Measurements from ENCODE around the gene FAM193B. TPM values are rescaled to one million over a fixed set of nuclear protein-coding genes. Genes with fewer than 3 reads are reported as not detected.
A peak's percentile ranks its signal among the peaks of the same experiment; 100 is the strongest.

FAM193B gene
- total and polyA plus RNA-seq, 4 experiments from 2014 or later: 1.9 to 252 (median 120) TPM

GRCh38 chr5:177512736-177513380, 41.5 kb downstream of the FAM193B start:
- intact Hi-C loops (cut with micrococcal nuclease): no loop called here
- Histone ChIP-seq H3K4me1 (ENCODE audit: insufficient read depth, low read length) (peaks cover 17% of the 10 kb centered on the region), H3K36me3 (ENCODE audit: insufficient read depth, low read length) (peaks cover 42% of the 10 kb centered on the region), H3K4me3 (ENCODE audit: low read length in 2 of 2) (no peak overlapping the region), H3K27ac (ENCODE audit: low read depth, low read length) (no peak overlapping the region), H3K27me3 (ENCODE audit: insufficient read depth, low read length) (no peaks in the 10 kb centered on the region), H3K9me3 (ENCODE audit: control insufficient read depth in 1 of 2, low read length in 2 of 2) (no peaks in the 10 kb centered on the region)
- Mint-ChIP-seq H3K36me3 (peaks cover 24 to 44% of the 10 kb centered on the region in 2 donors), H3K4me3 (no peak overlapping the region), H3K4me1 (peaks cover 19 to 32% (median 25%) of the 10 kb centered on the region in 4 donors), H3K27ac (no peak overlapping the region), H3K27me3 (no peaks in the 10 kb centered on the region), H3K9me3 (no peaks in the 10 kb centered on the region)
- POLR2A ChIA-PET (ENCODE audit: partially characterized antibody): no interaction called here
- CTCF ChIA-PET (ENCODE audit: partially characterized antibody): no interaction called here
- DNase-seq: no peak

- H3K36me3 ChIP-seq (ENCODE audit: insufficient read depth, low read length): peaks cover 42% of the 10 kb centered on the region
- H3K27ac ChIP-seq (ENCODE audit: low read depth, low read length): no peak overlapping the region
- POLR2A ChIA-PET (ENCODE audit: partially characterized antibody): no interaction called here
- Mint-ChIP-seq H3K27me3 (no peaks in the 10 kb centered on the region), H3K9me3 (no peaks in the 10 kb centered on the region), H3K36me3 (peaks cover 24 to 43% of the 10 kb centered on the region in 2 donors), H3K4me3 (no peak overlapping the region), H3K27ac (no peak overlapping the region), H3K4me1 (peaks cover 18 to 31% (median 22%) of the 10 kb centered on the region in 4 donors)
- H3K4me3 ChIP-seq (ENCODE audit: low read length in 2 of 2): no peak overlapping the region
- no peaks in the 10 kb centered on the region for H3K9me3 ChIP-seq (ENCODE audit: control insufficient read depth in 1 of 2, low read length in 2 of 2)
- no peaks in the 10 kb centered on the region for H3K27me3 ChIP-seq (ENCODE audit: insufficient read depth, low read length)
- H3K4me1 ChIP-seq (ENCODE audit: insufficient read depth, low read length): peaks cover 17% of the 10 kb centered on the region
- intact Hi-C loops (cut with micrococcal nuclease): no loop called here
- CTCF ChIA-PET (ENCODE audit: partially characterized antibody): no interaction called here
- no peak for DNase-seq
These were observed 42.3 kb downstream of the FAM193B start for GRCh38 chr5:177511796-177512675.

- H3K36me3 Mint-ChIP-seq: peaks cover 20 to 37% of the 10 kb centered on the region in 2 donors
- ChIA-PET CTCF (ENCODE audit: partially characterized antibody) (no interaction called here), POLR2A (ENCODE audit: partially characterized antibody) (no interaction called here)
- H3K4me1 Mint-ChIP-seq: peaks cover 13 to 22% (median 16%) of the 10 kb centered on the region in 4 donors
- intact Hi-C loops (cut with micrococcal nuclease): no loop called here
- DNase-seq: no peak
- Histone ChIP-seq H3K4me1 (ENCODE audit: insufficient read depth, low read length) (peaks cover 16% of the 10 kb centered on the region), H3K4me3 (ENCODE audit: low read length in 2 of 2) (no peak overlapping the region), H3K27me3 (ENCODE audit: insufficient read depth, low read length) (no peaks in the 10 kb centered on the region), H3K9me3 (ENCODE audit: control insufficient read depth in 1 of 2, low read length in 2 of 2) (no peaks in the 10 kb centered on the region), H3K27ac (ENCODE audit: low read depth, low read length) (no peak overlapping the region), H3K36me3 (ENCODE audit: insufficient read depth, low read length) (peaks cover 42% of the 10 kb centered on the region)
- no peaks in the 10 kb centered on the region for H3K27me3 Mint-ChIP-seq
- no peak overlapping the region for H3K4me3 Mint-ChIP-seq
- H3K27ac Mint-ChIP-seq: no peak overlapping the region
- no peaks in the 10 kb centered on the region for H3K9me3 Mint-ChIP-seq
These were observed 43.2 kb downstream of the FAM193B start for GRCh38 chr5:177511181-177511580.

GRCh38 chr5:177510567-177511053, 43.8 kb downstream of the FAM193B start:
- H3K36me3 Mint-ChIP-seq: peaks cover 20 to 36% of the 10 kb centered on the region in 2 donors
- DNase-seq: no peak
- no peak overlapping the region for H3K27ac ChIP-seq (ENCODE audit: low read depth, low read length)
- H3K9me3 ChIP-seq (ENCODE audit: control insufficient read depth in 1 of 2, low read length in 2 of 2): no peaks in the 10 kb centered on the region
- peak overlapping the region in 1 of 7 donors; percentile 47 for H3K27ac Mint-ChIP-seq
- H3K9me3 Mint-ChIP-seq: no peaks in the 10 kb centered on the region
- peaks cover 10% of the 10 kb centered on the region for H3K4me1 ChIP-seq (ENCODE audit: insufficient read depth, low read length)
- ChIA-PET CTCF (ENCODE audit: partially characterized antibody) (no interaction called here), POLR2A (ENCODE audit: partially characterized antibody) (no interaction called here)
- H3K4me3 ChIP-seq (ENCODE audit: low read length in 2 of 2): no peak overlapping the region
- H3K4me3 Mint-ChIP-seq: no peak overlapping the region
- no peaks in the 10 kb centered on the region for H3K27me3 Mint-ChIP-seq
- intact Hi-C loops (cut with micrococcal nuclease): no loop called here
- H3K27me3 ChIP-seq (ENCODE audit: insufficient read depth, low read length): no peaks in the 10 kb centered on the region
- peaks cover 8 to 17% (median 10%) of the 10 kb centered on the region in 4 donors for H3K4me1 Mint-ChIP-seq
- peaks cover 42% of the 10 kb centered on the region for H3K36me3 ChIP-seq (ENCODE audit: insufficient read depth, low read length)

- H3K27me3 ChIP-seq (ENCODE audit: insufficient read depth, low read length): no peaks in the 10 kb centered on the region
- intact Hi-C loops (cut with micrococcal nuclease): no loop called here
- no peak overlapping the region for H3K4me3 ChIP-seq (ENCODE audit: low read length in 2 of 2)
- no peaks in the 10 kb centered on the region for H3K9me3 ChIP-seq (ENCODE audit: control insufficient read depth in 1 of 2, low read length in 2 of 2)
- no peak overlapping the region for H3K27ac ChIP-seq (ENCODE audit: low read depth, low read length)
- ChIA-PET POLR2A (ENCODE audit: partially characterized antibody) (interaction anchor here (1.6 kb wide), 1 partner anchor 82 kb away, joined by 3 read pairs; the partner anchor contains the start of gene TMED9), CTCF (ENCODE audit: partially characterized antibody) (no interaction called here)
- Mint-ChIP-seq H3K4me1 (peaks cover 3 to 11% (median 5%) of the 10 kb centered on the region in 4 donors), H3K27ac (no peak overlapping the region), H3K9me3 (no peaks in the 10 kb centered on the region), H3K27me3 (no peaks in the 10 kb centered on the region), H3K36me3 (peaks cover 20 to 31% of the 10 kb centered on the region in 2 donors), H3K4me3 (no peak overlapping the region)
- H3K36me3 ChIP-seq (ENCODE audit: insufficient read depth, low read length): peaks cover 38% of the 10 kb centered on the region
- no peak for DNase-seq
- H3K4me1 ChIP-seq (ENCODE audit: insufficient read depth, low read length): peaks cover 5% of the 10 kb centered on the region
These were observed 44.3 kb downstream of the FAM193B start for GRCh38 chr5:177509991-177510566.

GRCh38 chr5:177509381-177509951, 44.9 kb downstream of the FAM193B start, which contains the start of gene DOK3:
Gene DOK3 (minus strand): TSS chr5:177509826. CDS start chr5:177509540, 286 bp downstream.
- CTCF ChIA-PET (ENCODE audit: partially characterized antibody): interaction anchor here (1.2 kb wide), 1 partner anchor 120 kb away, joined by 3 read pairs; no protein-coding TSS in a partner anchor
- no peaks in the 10 kb centered on the region for H3K27me3 Mint-ChIP-seq
- intact Hi-C loops (cut with micrococcal nuclease): no loop called here
- no peak within 1 kb of the TSS for H3K4me3 Mint-ChIP-seq
- POLR2A ChIA-PET (ENCODE audit: partially characterized antibody): interaction anchor here (1.6 kb wide), 1 partner anchor 82 kb away, joined by 3 read pairs; the partner anchor contains the start of gene TMED9
- DNase-seq: no peak
- no peaks in the 10 kb centered on the region for H3K27me3 ChIP-seq (ENCODE audit: insufficient read depth, low read length)
- H3K36me3 ChIP-seq (ENCODE audit: insufficient read depth, low read length): peaks cover 31% of the 10 kb centered on the region
- H3K9me3 Mint-ChIP-seq: no peaks in the 10 kb centered on the region
- H3K4me3 ChIP-seq (ENCODE audit: low read length in 2 of 2): no peak within 1 kb of the TSS
- peaks cover 20 to 29% of the 10 kb centered on the region in 2 donors for H3K36me3 Mint-ChIP-seq
- H3K4me1 ChIP-seq (ENCODE audit: insufficient read depth, low read length): peaks cover 3% of the 10 kb centered on the region
- H3K27ac ChIP-seq (ENCODE audit: low read depth, low read length): no peak within 1 kb of the TSS
- H3K27ac Mint-ChIP-seq: peak within 1 kb of the TSS in 1 of 7 donors; percentile 47
- no peaks in the 10 kb centered on the region for H3K9me3 ChIP-seq (ENCODE audit: control insufficient read depth in 1 of 2, low read length in 2 of 2)
- peaks cover 3 to 7% (median 4%) of the 10 kb centered on the region in 4 donors for H3K4me1 Mint-ChIP-seq

All from CD4-positive, alpha-beta memory T cell (primary cell).